Ishikawa (cell line): Measurements from ENCODE around the gene PTPRO.

Source experiments
- CEBPB ChIP-seq: IDR thresholded peaks from 2 replicates; pipeline ENCODE4 v1.6.1; 2012
- EP300 ChIP-seq: IDR thresholded peaks from 2 replicates; pipeline ENCODE4 v1.6.1; 2012; ENCODE audit warnings: borderline replicate concordance
- FOXM1 ChIP-seq: IDR thresholded peaks from 2 replicates; pipeline ENCODE4 v1.6.1; 2012; ENCODE audit warnings: low read depth, borderline replicate concordance
- NFIC ChIP-seq: IDR thresholded peaks from 2 replicates; pipeline ENCODE4 v1.6.1; 2012
- RAD21 ChIP-seq: IDR thresholded peaks from 2 replicates; pipeline ENCODE4 v1.6.1; 2012; ENCODE audit warnings: low read depth
- REST ChIP-seq: IDR thresholded peaks from 2 replicates; pipeline ENCODE4 v1.6.1; 2012; ENCODE audit warnings: low read depth, mild to moderate bottlenecking
- TAF1 ChIP-seq: IDR thresholded peaks from 2 replicates; pipeline ENCODE4 v1.6.1; 2012; ENCODE audit warnings: low read depth, mild to moderate bottlenecking
- TCF12 ChIP-seq: IDR thresholded peaks from 2 replicates; pipeline ENCODE4 v1.6.1; 2012; ENCODE audit warnings: low read depth
- TEAD4 ChIP-seq: IDR thresholded peaks from 2 replicates; pipeline ENCODE4 v1.6.1; 2012
- USF1 ChIP-seq: IDR thresholded peaks from 2 replicates; pipeline ENCODE4 v1.6.1; 2012
- YY1 ChIP-seq: IDR thresholded peaks from 2 replicates; pipeline ENCODE4 v1.6.1; 2012; ENCODE audit warnings: low read depth
- ZBTB7A ChIP-seq: IDR thresholded peaks from 2 replicates; pipeline ENCODE4 v1.6.1; 2012; ENCODE audit warnings: low read depth
- TF ChIP-seq, protein P1 (sequence below): IDR thresholded peaks from 2 replicates; pipeline ENCODE4 v1.6.1; 2012

GRCh38 chr12:15520083-15520482 is 197.8 kb downstream of the PTPRO start:
- no peak for TF ChIP-seq YY1
- TF ChIP-seq, protein P1, sequence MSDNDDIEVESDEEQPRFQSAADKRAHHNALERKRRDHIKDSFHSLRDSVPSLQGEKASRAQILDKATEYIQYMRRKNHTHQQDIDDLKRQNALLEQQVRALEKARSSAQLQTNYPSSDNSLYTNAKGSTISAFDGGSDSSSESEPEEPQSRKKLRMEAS: no peak
- no peak for TF ChIP-seq NFIC
- no peak for TF ChIP-seq RAD21
- no peak for TF ChIP-seq TAF1
- TF ChIP-seq FOXM1: no peak
- no peak for TF ChIP-seq EP300
- no peak for TF ChIP-seq USF1
- TF ChIP-seq TEAD4: no peak
- no peak for TF ChIP-seq REST
- no peak for TF ChIP-seq ZBTB7A
- TF ChIP-seq TCF12: no peak
- no peak for TF ChIP-seq CEBPB
